H1 (cell line): ENCODE results near the gene RARRES1. TPM values are rescaled to one million over a fixed set of nuclear protein-coding genes. Genes with fewer than 3 reads are reported as not detected.

Experiments
- ATF2 ChIP-seq: IDR thresholded peaks from 2 replicates; pipeline ENCODE4 v1.6.1; 2012; ENCODE audit warnings: low read length, inconsistent platforms
- JUND ChIP-seq: IDR thresholded peaks from 2 replicates; pipeline ENCODE4 v1.6.1; 2011; ENCODE audit warnings: mild to moderate bottlenecking, improper control_type of control experiment, low read length
- RAD21 ChIP-seq, 2 experiments: IDR thresholded peaks in 1 of 2; conservative IDR thresholded peaks in 1 of 2; 2 replicates each; pipeline ENCODE4 v1.6.1; 2011; ENCODE audit warnings: low read depth in 2 of 2, low read length in 2 of 2, improper control_type of control experiment in 1 of 2, inconsistent platforms in 1 of 2, mild to moderate bottlenecking in 1 of 2, moderate library complexity in 1 of 2
- TCF12 ChIP-seq: IDR thresholded peaks from 2 replicates; pipeline ENCODE4 v1.6.1; 2011; ENCODE audit warnings: low read depth, mild to moderate bottlenecking, low read length
- polyA plus RNA-seq, 7 experiments: library from polyadenylated mRNA; depleted of rRNA in 3 of 7; stranded (reverse) in 5 of 7; unstranded in 2 of 7; fragments of >200 nt in 5 of 7; fragments of 200-250 nt in 2 of 7; gene quantifications; 1 replicate in 5 of 7; 2 replicates in 1 of 7; 4 replicates in 1 of 7; pipeline versions ENCODE4 v1.2.1 to v1.2.3, GENCODE V29; 2011 to 2013; ENCODE audit warnings: missing spikeins in 2 of 7, mixed read lengths in 2 of 7
- total RNA-seq: library from RNA; stranded (reverse); fragmentation: NEBNext Ultra II Directional; extraction: Animal tissue kit (Norgen Biotek cat#: 25700); gene quantifications from 2 replicates; pipeline ENCODE4 v1.2.1, GENCODE V29; 2021

RARRES1 gene
- total and polyA plus RNA-seq, 2 of the 8 experiments (the other 6 are each of a cell fraction or from before 2014, with no cell fraction given) = 0.26 to 0.71 TPM

- TF ChIP-seq RAD21 (IDR thresholded peaks at IDR 0.05 in 1 of 2, conservative IDR thresholded peaks at IDR 0.05 in 1 of 2; ENCODE audit: low read depth in 2 of 2, low read length in 2 of 2) = no peak
- TF ChIP-seq ATF2 = no peak
- no peak for TF ChIP-seq TCF12
- no peak for TF ChIP-seq JUND
Observed at GRCh38 chr3:158718490-158719170, 13.6 kb downstream of the RARRES1 start (continued).
